H9 (cell line): ENCODE measurements around the gene NOS1AP. TPM values are rescaled to one million over a fixed set of nuclear protein-coding genes. Genes with fewer than 3 reads are reported as not detected.

Experiments used
- DNase-seq: peaks from one replicate; pipeline ENCODE4 v3.0.0-alpha.2; 2017
- H2AFZ ChIP-seq: one replicate; pipeline ENCODE4 v1.6.1; 2013; ENCODE audit warnings: mild to moderate bottlenecking, low read length, control low read depth, moderate library complexity
- H2AK5ac ChIP-seq: 2 replicates; pipeline ENCODE4 v1.6.1; 2013; ENCODE audit warnings: low read length, control low read depth, mixed read lengths; ENCODE audit not compliant: insufficient read length
- H2BK120ac ChIP-seq: one replicate; pipeline ENCODE4 v1.6.1; 2013; ENCODE audit warnings: low read depth, mild to moderate bottlenecking, low read length, control low read depth, inconsistent platforms; ENCODE audit not compliant: poor library complexity, severe bottlenecking
- H2BK12ac ChIP-seq: 2 replicates; pipeline ENCODE4 v1.6.1; 2013; ENCODE audit warnings: low read length, control low read depth, mixed read lengths, low read depth; ENCODE audit not compliant: insufficient read length
- H2BK15ac ChIP-seq: 2 replicates; pipeline ENCODE4 v1.6.1; 2013; ENCODE audit warnings: low read depth, low read length, control low read depth
- H2BK20ac ChIP-seq: one replicate; pipeline ENCODE4 v1.6.1; 2013; ENCODE audit warnings: low read depth, mild to moderate bottlenecking, low read length, control low read depth, inconsistent platforms; ENCODE audit not compliant: poor library complexity, severe bottlenecking
- H2BK5ac ChIP-seq: 2 replicates; pipeline ENCODE4 v1.6.1; 2013; ENCODE audit warnings: low read length, control low read depth, mixed read lengths; ENCODE audit not compliant: insufficient read length
- H3K14ac ChIP-seq: 2 replicates; pipeline ENCODE4 v1.6.1; 2013; ENCODE audit warnings: low read length, control low read depth; ENCODE audit not compliant: insufficient read depth
- H3K18ac ChIP-seq: 2 replicates; pipeline ENCODE4 v1.6.1; 2013; ENCODE audit warnings: low read depth, mild to moderate bottlenecking, mixed read lengths, low read length, control low read depth; ENCODE audit not compliant: insufficient read length
- H3K23ac ChIP-seq: 2 replicates; pipeline ENCODE4 v1.6.1; 2013; ENCODE audit warnings: low read length, control low read depth, mixed read lengths, low read depth; ENCODE audit not compliant: insufficient read length
- H3K23me2 ChIP-seq: 2 replicates; pipeline ENCODE4 v1.6.1; 2013; ENCODE audit warnings: low read depth, mild to moderate bottlenecking, mixed read lengths, low read length, control low read depth; ENCODE audit not compliant: insufficient read length, poor library complexity, severe bottlenecking
- H3K27ac ChIP-seq: 2 replicates; pipeline ENCODE4 v1.5.1; 2013; ENCODE audit warnings: low read length, control low read depth, mixed read lengths, low read depth; ENCODE audit not compliant: insufficient read length
- H3K27me3 ChIP-seq: 2 replicates; pipeline ENCODE4 v1.6.1; 2013; ENCODE audit warnings: low read length, control low read depth, inconsistent platforms; ENCODE audit not compliant: insufficient read depth
- H3K4ac ChIP-seq: 2 replicates; pipeline ENCODE4 v1.6.1; 2013; ENCODE audit warnings: low read depth, mild to moderate bottlenecking, control low read depth, inconsistent platforms, low read length, moderate library complexity
- H3K4me1 ChIP-seq: 2 replicates; pipeline ENCODE4 v1.6.1; 2013; ENCODE audit warnings: low read length, control low read depth, inconsistent platforms; ENCODE audit not compliant: insufficient read depth
- H3K4me2 ChIP-seq: 2 replicates; pipeline ENCODE4 v1.6.1; 2013; ENCODE audit warnings: low read length, control low read depth, mixed read lengths; ENCODE audit not compliant: insufficient read length, insufficient read depth
- H3K56ac ChIP-seq: 2 replicates; pipeline ENCODE4 v1.6.1; 2013; ENCODE audit warnings: low read depth, mild to moderate bottlenecking, mixed read lengths, low read length, control low read depth; ENCODE audit not compliant: insufficient read length
- H3K79me1 ChIP-seq: 2 replicates; pipeline ENCODE4 v1.6.1; 2013; ENCODE audit warnings: low read depth, mild to moderate bottlenecking, moderate library complexity, low read length, control low read depth, inconsistent platforms; ENCODE audit not compliant: insufficient read depth, poor library complexity, severe bottlenecking
- H3K79me2 ChIP-seq: 2 replicates; pipeline ENCODE4 v1.6.1; 2013; ENCODE audit warnings: low read length, control low read depth, inconsistent platforms; ENCODE audit not compliant: insufficient read depth
- H3K9ac ChIP-seq: 2 replicates; pipeline ENCODE4 v1.6.1; 2013; ENCODE audit warnings: low read length, control low read depth, mixed read lengths; ENCODE audit not compliant: insufficient read length; ENCODE audit errors: extremely low read depth
- H3K9me3 ChIP-seq: one replicate; pipeline ENCODE4 v1.6.1; 2013; ENCODE audit warnings: low read depth, low read length, inconsistent platforms; ENCODE audit not compliant: control insufficient read depth
- H3T11ph ChIP-seq: one replicate; pipeline ENCODE4 v1.6.1; 2013; ENCODE audit warnings: mild to moderate bottlenecking, low read length, control low read depth, inconsistent platforms
- H4K20me1 ChIP-seq: one replicate; pipeline ENCODE4 v1.6.1; 2013; ENCODE audit not compliant: control insufficient read depth, insufficient read length, insufficient read depth
- H4K5ac ChIP-seq: 2 replicates; pipeline ENCODE4 v1.6.1; 2013; ENCODE audit warnings: low read depth, mild to moderate bottlenecking, mixed read lengths, low read length, control low read depth; ENCODE audit not compliant: insufficient read length
- H4K8ac ChIP-seq: replicated peaks from 2 replicates; pipeline ENCODE4 v1.6.1; 2013; ENCODE audit warnings: low read length, control low read depth, mixed read lengths, low read depth; ENCODE audit not compliant: insufficient read length
- H4K91ac ChIP-seq: 2 replicates; pipeline ENCODE4 v1.6.1; 2013; ENCODE audit warnings: low read depth, mild to moderate bottlenecking, moderate library complexity, mixed read lengths, low read length, control low read depth; ENCODE audit not compliant: insufficient read length
- H3K27ac Mint-ChIP-seq, 3 experiments: 2 replicates in 2 of 3; 3 replicates in 1 of 3; pipeline ENCODE4 v1.8.0; 2020 to 2021; ENCODE audit warnings: mixed read lengths in 3 of 3, mild to moderate bottlenecking in 1 of 3, moderate library complexity in 1 of 3
- H3K27me3 Mint-ChIP-seq: 2 replicates; pipeline ENCODE4 v1.8.0; 2021; ENCODE audit warnings: low read depth, mild to moderate bottlenecking, moderate library complexity, mixed read lengths
- H3K36me3 Mint-ChIP-seq, 3 experiments: 2 replicates in 2 of 3; 3 replicates in 1 of 3; pipeline ENCODE4 v1.8.0; 2020 to 2021; ENCODE audit warnings: low read depth in 3 of 3, mixed read lengths in 3 of 3; ENCODE audit not compliant: insufficient read depth in 1 of 3
- H3K4me1 Mint-ChIP-seq, 2 experiments: 2 replicates each; pipeline ENCODE4 v1.8.0; 2020; ENCODE audit warnings: mixed read lengths in 2 of 2
- H3K4me3 Mint-ChIP-seq, 2 experiments: 2 replicates in 1 of 2; 3 replicates in 1 of 2; pipeline ENCODE4 v1.8.0; 2020 to 2021; ENCODE audit warnings: mild to moderate bottlenecking in 2 of 2, mixed read lengths in 2 of 2, moderate library complexity in 1 of 2
- H3K9me3 Mint-ChIP-seq, 2 experiments: 2 replicates in 1 of 2; 3 replicates in 1 of 2; pipeline ENCODE4 v1.8.0; 2020; ENCODE audit warnings: mild to moderate bottlenecking in 2 of 2, mixed read lengths in 2 of 2, moderate library complexity in 1 of 2
- CTCF ChIP-seq: fragments of 200-600 bp; sonication (generic); conservative IDR thresholded peaks from 3 replicates; pipeline ENCODE4 v1.8.0; 2021; ENCODE audit warnings: antibody characterized with exemption, mild to moderate bottlenecking
- WGBS: extraction: QIAGEN DNeasy Blood & Tissue Kit; methylation state at CpG from one replicate; pipeline ENCODE4 v1.1.7; 2013; ENCODE audit warnings: missing lambda C conversion rate, low lambda C conversion rate, mixed read lengths; ENCODE audit not compliant: insufficient read length; ENCODE audit errors: extremely low coverage; 5-methylcytosine and 5-hydroxymethylcytosine counted together
- total RNA-seq: library from RNA; stranded (reverse); gene quantifications from 2 replicates; pipeline ENCODE4 v1.2.1, GENCODE V29; 2021

Gene NOS1AP
- total RNA-seq, 1 experiment from 2014 or later, result 8.4 TPM

DNA sequence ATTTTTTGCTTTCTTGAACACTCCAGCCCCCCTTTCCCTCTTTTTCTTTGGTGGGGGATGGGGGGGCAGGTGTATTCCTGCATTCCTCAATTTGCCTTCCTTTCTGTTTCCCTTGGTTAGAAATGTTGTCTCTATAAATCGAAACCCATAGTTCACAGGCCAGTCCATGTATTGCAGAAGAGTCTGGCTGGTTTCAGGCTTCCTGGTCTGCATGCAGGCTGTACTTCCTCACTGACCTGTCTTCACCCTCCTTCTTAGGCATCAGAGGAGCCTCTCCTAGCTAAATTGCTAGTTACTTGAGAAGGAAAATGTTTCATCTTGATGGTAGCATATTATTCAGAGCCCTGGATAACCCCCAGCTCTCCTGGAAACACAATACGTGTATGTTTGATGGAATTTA lies 167.1 kb downstream of the NOS1AP start:
- Histone ChIP-seq H3K23me2 (no peaks in the 10 kb centered on the region), H2BK15ac (no peak overlapping the region), H3K18ac (no peak overlapping the region), H2BK20ac (no peak overlapping the region), H4K20me1 (no peaks in the 10 kb centered on the region), H4K5ac (no peak overlapping the region), H3K4ac (no peak overlapping the region), H4K8ac (no peak overlapping the region), H3K27ac (no peak overlapping the region), H3K4me2 (no peak overlapping the region), H2BK5ac (no peak overlapping the region), H3K14ac (no peak overlapping the region), H2BK12ac (no peak overlapping the region), H3K79me2 (no peaks in the 10 kb centered on the region), H2BK120ac (no peak overlapping the region), H3K27me3 (no peaks in the 10 kb centered on the region), H2AFZ (no peak overlapping the region), H4K91ac (no peak overlapping the region), H3K4me1 (peaks cover 3% of the 10 kb centered on the region; the same call in 1 of the 2 replicates), H3K9ac (no peak overlapping the region), H3T11ph (no peak overlapping the region), H2AK5ac (no peak overlapping the region), H3K23ac (no peak overlapping the region), H3K9me3 (no peaks in the 10 kb centered on the region), H3K56ac (no peak overlapping the region), H3K79me1 (no peaks in the 10 kb centered on the region)
- peaks cover 40 to 50% of the 10 kb centered on the region in 2 experiments for H3K4me1 Mint-ChIP-seq
- H3K4me3 Mint-ChIP-seq, result no peak overlapping the region
- no peaks in the 10 kb centered on the region; a peak in 1 of 7 replicates for H3K36me3 Mint-ChIP-seq
- H3K27me3 Mint-ChIP-seq, result peaks cover 3% of the 10 kb centered on the region
- no peak for DNase-seq
- WGBS, result no CpG with 5 or more reads among the region's 2 CpGs
- H3K27ac Mint-ChIP-seq, result no peak overlapping the region
- no peak for TF ChIP-seq CTCF
- no peaks in the 10 kb centered on the region for H3K9me3 Mint-ChIP-seq
